Prostate gland (tissue), 2 donors: ENCODE measurements around the gene PRDM16.

Experiments
- CTCF ChIP-seq, 4 experiments: fragments of 200-600 bp in 2 of 4; fragments of 450-650 bp in 2 of 4; sonication (generic) in 2 of 4; IDR thresholded peaks; 1 replicate in 3 of 4; 2 replicates in 1 of 4; pipeline ENCODE4 v1.5.1; 2016 to 2019; ENCODE audit warnings: antibody characterized with exemption in 4 of 4, mild to moderate bottlenecking in 2 of 4, moderate library complexity in 2 of 4
- POLR2A ChIP-seq: fragments of 450-650 bp; IDR thresholded peaks from one replicate; pipeline ENCODE4 v1.6.1; 2016; ENCODE audit warnings: antibody characterized with exemption, mild to moderate bottlenecking
- POLR2AphosphoS5 ChIP-seq: sonication (generic); formaldehyde crosslinking; IDR thresholded peaks from one replicate; pipeline ENCODE4 v1.6.1; 2017; ENCODE audit warnings: antibody characterized with exemption

GRCh38 chr1:3336641-3337630 lies 267.9 kb downstream of the PRDM16 start:
- no peak for TF ChIP-seq CTCF (IDR thresholded peaks at IDR 0.05)
- TF ChIP-seq POLR2AphosphoS5, result no peak
- TF ChIP-seq POLR2A, result no peak
